ENCODE data around the gene FAM20B. TPM values are rescaled to one million over a fixed set of nuclear protein-coding genes. Genes with fewer than 3 reads are reported as not detected.

FAM20B gene
- total RNA-seq, 4 donors from 2014 or later, result 16.3 to 27.3 (median 18.7) TPM

GRCh38 chr1:179043266-179043665 is 17.6 kb downstream of the FAM20B start:
- Histone ChIP-seq H3K4me1 (peaks cover 6 to 19% (median 10%) of the 10 kb centered on the region in 3 donors), H3K27me3 (no peaks in the 10 kb centered on the region), H3K9me3 (no peaks in the 10 kb centered on the region), H3K36me3 (peaks cover 0 to 14% (median 0%) of the 10 kb centered on the region in 3 donors), H3K27ac (no peak overlapping the region), H3K4me3 (no peak overlapping the region)
- TF ChIP-seq CTCF (IDR thresholded peaks at IDR 0.05) (no peak), POLR2A (IDR thresholded peaks at IDR 0.05) (no peak)
- 90 to 100% methylated on average over 2 to 4 of the region's 4 CpGs for WGBS, 2 donors
- no peak for DNase-seq
- intact Hi-C loops (cut with DNase I), result no loop called here

- no peak overlapping the region for H3K4me3 ChIP-seq
- no peak for DNase-seq
- TF ChIP-seq CTCF (IDR thresholded peaks at IDR 0.05) (no peak), POLR2A (IDR thresholded peaks at IDR 0.05) (no peak)
- no peak overlapping the region for H3K27ac ChIP-seq
- H3K9me3 ChIP-seq, result no peaks in the 10 kb centered on the region
- WGBS, 2 donors, result 92 to 96% methylated on average over 4 to 5 of the region's 5 CpGs
- H3K4me1 ChIP-seq, result peaks cover 5 to 12% (median 6%) of the 10 kb centered on the region in 3 donors
- no peaks in the 10 kb centered on the region for H3K27me3 ChIP-seq
- H3K36me3 ChIP-seq, result peaks cover 0 to 20% (median 0%) of the 10 kb centered on the region in 3 donors
- intact Hi-C loops (cut with DNase I), result no loop called here
Observed at GRCh38 chr1:179043907-179044306, 18.2 kb downstream of the FAM20B start.

GRCh38 chr1:179046808-179047635 is 21.3 kb downstream of the FAM20B start:
- Histone ChIP-seq H3K4me3 (no peak overlapping the region), H3K4me1 (peaks cover 0 to 6% (median 0%) of the 10 kb centered on the region in 3 donors), H3K27me3 (no peaks in the 10 kb centered on the region), H3K9me3 (no peaks in the 10 kb centered on the region), H3K36me3 (peaks cover 0 to 41% (median 0%) of the 10 kb centered on the region in 3 donors), H3K27ac (no peak overlapping the region)
- TF ChIP-seq CTCF (IDR thresholded peaks at IDR 0.05) (no peak), POLR2A (IDR thresholded peaks at IDR 0.05) (no peak)
- DNase-seq, result no peak
- intact Hi-C loops (cut with DNase I), result no loop called here
- WGBS, 2 donors, result 89 to 92% methylated on average over 9 to 13 of the region's 14 CpGs

GRCh38 chr1:179047636-179047997 is 21.9 kb downstream of the FAM20B start:
- Histone ChIP-seq H3K27me3 (no peaks in the 10 kb centered on the region), H3K9me3 (no peaks in the 10 kb centered on the region), H3K36me3 (peaks cover 0 to 41% (median 0%) of the 10 kb centered on the region in 3 donors), H3K4me1 (peaks cover 0 to 6% (median 0%) of the 10 kb centered on the region in 3 donors), H3K27ac (no peak overlapping the region), H3K4me3 (no peak overlapping the region)
- intact Hi-C loops (cut with DNase I), result no loop called here
- no peak for TF ChIP-seq CTCF (IDR thresholded peaks at IDR 0.05)
- no peak for TF ChIP-seq POLR2A (IDR thresholded peaks at IDR 0.05)
- no peak for DNase-seq

- intact Hi-C loops (cut with DNase I), result no loop called here
- no peak for DNase-seq
- TF ChIP-seq CTCF (IDR thresholded peaks at IDR 0.05), result no peak
- no peak for TF ChIP-seq POLR2A (IDR thresholded peaks at IDR 0.05)
- H3K4me3 ChIP-seq, result no peak overlapping the region
- WGBS, 2 donors, result 94 to 100% methylated on average over 1 of the region's 1 CpG
- no peak overlapping the region for H3K27ac ChIP-seq
- H3K36me3 ChIP-seq, result peaks cover 0 to 41% (median 0%) of the 10 kb centered on the region in 3 donors
- no peaks in the 10 kb centered on the region for H3K27me3 ChIP-seq
- H3K4me1 ChIP-seq, result peaks cover 0 to 6% (median 0%) of the 10 kb centered on the region in 3 donors
- no peaks in the 10 kb centered on the region for H3K9me3 ChIP-seq
Observed at GRCh38 chr1:179048339-179049124, 22.8 kb downstream of the FAM20B start.
